Loucy (cell line): ENCODE data around the gene OPN1LW.
A peak's percentile ranks its signal among the peaks of the same experiment; 100 is the strongest.

Source experiments
- H2AFZ ChIP-seq: fragments of 200-600 bp; sonication (generic); 2 replicates; pipeline ENCODE4 v1.6.0; 2016; ENCODE audit warnings: antibody characterized with exemption, mild to moderate bottlenecking, low read length, moderate library complexity
- H3F3A ChIP-seq: fragments of 200-600 bp; 2 replicates; pipeline ENCODE4 v1.6.0; 2016; ENCODE audit warnings: antibody characterized with exemption, low read depth, mild to moderate bottlenecking
- H3K27me3 ChIP-seq: fragments of 200-600 bp; sonication (generic); 2 replicates; pipeline ENCODE4 v1.6.1; 2014; ENCODE audit warnings: low read length, mild to moderate bottlenecking; ENCODE audit not compliant: insufficient read depth, poor library complexity, severe bottlenecking
- H3K36me3 ChIP-seq: fragments of 200-600 bp; sonication (generic); 2 replicates; pipeline ENCODE4 v1.6.1; 2016; ENCODE audit warnings: low read length; ENCODE audit not compliant: insufficient read depth
- H3K4me1 ChIP-seq: fragments of 200-600 bp; sonication (generic); 2 replicates; pipeline ENCODE4 v1.5.1; 2014; ENCODE audit warnings: low read length, mild to moderate bottlenecking; ENCODE audit not compliant: insufficient read depth, poor library complexity, severe bottlenecking
- H3K4me2 ChIP-seq: fragments of 200-600 bp; sonication (generic); 2 replicates; pipeline ENCODE4 v1.6.0; 2014; ENCODE audit warnings: antibody characterized with exemption, low read length, low read depth, mild to moderate bottlenecking; ENCODE audit not compliant: poor library complexity, severe bottlenecking
- H3K4me3 ChIP-seq: fragments of 200-600 bp; sonication (generic); 2 replicates; pipeline ENCODE4 v1.5.1; 2014; ENCODE audit warnings: low read length, mild to moderate bottlenecking, mixed read lengths; ENCODE audit not compliant: poor library complexity, severe bottlenecking
- H3K79me2 ChIP-seq: fragments of 200-600 bp; sonication (generic); 2 replicates; pipeline ENCODE4 v1.6.1; 2014; ENCODE audit warnings: low read length; ENCODE audit not compliant: insufficient read depth
- H3K9ac ChIP-seq: fragments of 200-600 bp; sonication (generic); 2 replicates; pipeline ENCODE4 v1.6.0; 2014; ENCODE audit warnings: mild to moderate bottlenecking, low read depth, low read length, moderate library complexity; ENCODE audit not compliant: poor library complexity, severe bottlenecking
- H3K9me2 ChIP-seq: fragments of 200-600 bp; sonication (generic); replicated peaks from 2 replicates; pipeline ENCODE4 v1.6.1; 2016; ENCODE audit warnings: low read depth, low read length, mixed read lengths
- H3K9me3 ChIP-seq: fragments of 200-600 bp; sonication (generic); 2 replicates; pipeline ENCODE4 v1.6.1; 2014; ENCODE audit warnings: mild to moderate bottlenecking, antibody characterized with exemption, low read length, low read depth; ENCODE audit not compliant: insufficient read depth
- H4K20me1 ChIP-seq: fragments of 200-600 bp; sonication (generic); 2 replicates; pipeline ENCODE4 v1.6.0; 2014; ENCODE audit warnings: antibody characterized with exemption, low read length, mild to moderate bottlenecking; ENCODE audit not compliant: insufficient read depth, poor library complexity, severe bottlenecking
- EZH2phosphoT487 ChIP-seq: fragments of 200-600 bp; IDR thresholded peaks from 2 replicates; pipeline ENCODE4 v1.6.1; 2018; ENCODE audit warnings: antibody characterized with exemption, mild to moderate bottlenecking, moderate library complexity, borderline replicate concordance
- TF ChIP-seq, protein P1 (sequence below): fragments of 200-600 bp; sonication (generic); conservative IDR thresholded peaks from 2 replicates; pipeline ENCODE4 v1.5.1; 2014; ENCODE audit warnings: mild to moderate bottlenecking, antibody characterized with exemption, low read length

The OPN1LW gene

GRCh38 chrX:154123241-154124219 lies 20.5 kb upstream of the OPN1LW start:
- Histone ChIP-seq H3K27me3 (no peaks in the 10 kb centered on the region), H3K4me1 (peaks cover 32% of the 10 kb centered on the region), H4K20me1 (no peaks in the 10 kb centered on the region), H3K9me3 (no peaks in the 10 kb centered on the region), H3K36me3 (no peaks in the 10 kb centered on the region), H3K4me2 (peak overlapping the region; percentile 32), H3F3A (no peaks in the 10 kb centered on the region), H3K9me2 (no peaks in the 10 kb centered on the region), H2AFZ (no peak overlapping the region), H3K9ac (no peak overlapping the region), H3K4me3 (no peak overlapping the region), H3K79me2 (no peaks in the 10 kb centered on the region)
- TF ChIP-seq, protein P1, sequence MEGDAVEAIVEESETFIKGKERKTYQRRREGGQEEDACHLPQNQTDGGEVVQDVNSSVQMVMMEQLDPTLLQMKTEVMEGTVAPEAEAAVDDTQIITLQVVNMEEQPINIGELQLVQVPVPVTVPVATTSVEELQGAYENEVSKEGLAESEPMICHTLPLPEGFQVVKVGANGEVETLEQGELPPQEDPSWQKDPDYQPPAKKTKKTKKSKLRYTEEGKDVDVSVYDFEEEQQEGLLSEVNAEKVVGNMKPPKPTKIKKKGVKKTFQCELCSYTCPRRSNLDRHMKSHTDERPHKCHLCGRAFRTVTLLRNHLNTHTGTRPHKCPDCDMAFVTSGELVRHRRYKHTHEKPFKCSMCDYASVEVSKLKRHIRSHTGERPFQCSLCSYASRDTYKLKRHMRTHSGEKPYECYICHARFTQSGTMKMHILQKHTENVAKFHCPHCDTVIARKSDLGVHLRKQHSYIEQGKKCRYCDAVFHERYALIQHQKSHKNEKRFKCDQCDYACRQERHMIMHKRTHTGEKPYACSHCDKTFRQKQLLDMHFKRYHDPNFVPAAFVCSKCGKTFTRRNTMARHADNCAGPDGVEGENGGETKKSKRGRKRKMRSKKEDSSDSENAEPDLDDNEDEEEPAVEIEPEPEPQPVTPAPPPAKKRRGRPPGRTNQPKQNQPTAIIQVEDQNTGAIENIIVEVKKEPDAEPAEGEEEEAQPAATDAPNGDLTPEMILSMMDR = no peak
- no peak for TF ChIP-seq EZH2phosphoT487

- H3K4me1 ChIP-seq = peaks cover 32% of the 10 kb centered on the region
- no peaks in the 10 kb centered on the region for H3K27me3 ChIP-seq
- H3K4me3 ChIP-seq = no peak overlapping the region
- no peak overlapping the region for H3K4me2 ChIP-seq
- H3K79me2 ChIP-seq = no peaks in the 10 kb centered on the region
- no peaks in the 10 kb centered on the region for H3K9me3 ChIP-seq
- H3K36me3 ChIP-seq = no peaks in the 10 kb centered on the region
- H3K9ac ChIP-seq = no peak overlapping the region
- no peaks in the 10 kb centered on the region for H3F3A ChIP-seq
- no peak for TF ChIP-seq EZH2phosphoT487
- TF ChIP-seq, protein P1 = no peak
- H3K9me2 ChIP-seq = no peaks in the 10 kb centered on the region
- no peak overlapping the region for H2AFZ ChIP-seq
- H4K20me1 ChIP-seq = no peaks in the 10 kb centered on the region
These were observed 18.5 kb upstream of the OPN1LW start for GRCh38 chrX:154125391-154126040.

- Histone ChIP-seq H3K27me3 (no peaks in the 10 kb centered on the region), H3K9me2 (no peaks in the 10 kb centered on the region), H3K79me2 (no peaks in the 10 kb centered on the region), H3F3A (no peaks in the 10 kb centered on the region), H3K9me3 (no peaks in the 10 kb centered on the region), H3K4me1 (peaks cover 32% of the 10 kb centered on the region), H2AFZ (no peak overlapping the region), H4K20me1 (no peaks in the 10 kb centered on the region), H3K4me2 (no peak overlapping the region), H3K36me3 (no peaks in the 10 kb centered on the region), H3K4me3 (no peak overlapping the region), H3K9ac (no peak overlapping the region)
- TF ChIP-seq EZH2phosphoT487 = no peak
- TF ChIP-seq, protein P1 = no peak
These were observed 17.9 kb upstream of the OPN1LW start for GRCh38 chrX:154126101-154126500.
